Activated T-helper 17 cell treated with anti-CD3 and anti-CD28 coated beads, Interleukin-2, amount 50 U/mL, for 72 hours (primary cell): ENCODE results near the gene PLGRKT. TPM values are rescaled to one million over a fixed set of nuclear protein-coding genes. Genes with fewer than 3 reads are reported as not detected.

Source experiments
- total RNA-seq, 2 donors: library from RNA; stranded (reverse); gene quantifications; one replicate each; pipeline ENCODE4 v1.2.3, GENCODE V29; 2022

PLGRKT gene
- total RNA-seq, 2 donors from 2014 or later: 25.8 to 26.3 TPM

Other genes starting within 250 kb of the PLGRKT start
- not detected for gene INSL4, start 206.5 kb downstream of the PLGRKT start, total RNA-seq
- 1 to 10 TPM; 2.9 TPM for gene RLN2, start 133.2 kb downstream of the PLGRKT start, total RNA-seq
- 1 to 10 TPM in 1 of 2 donors, under 1 TPM in 1; 0.95 to 1.6 TPM for gene RLN1, start 98.0 kb downstream of the PLGRKT start, total RNA-seq
- gene CD274, start 12.6 kb upstream of the PLGRKT start, total RNA-seq: 10 to 100 TPM; 35.2 to 42.2 TPM
- gene PDCD1LG2, start 72.6 kb upstream of the PLGRKT start, total RNA-seq: 1 to 10 TPM; 1.2 to 1.5 TPM
- 10 to 100 TPM; 20.1 to 20.3 TPM for gene RIC1, start 191.2 kb upstream of the PLGRKT start, total RNA-seq